HG03175 (cell line): Measurements from ENCODE around the gene EVPLL.
"Not testable (repeated sequence)": the region's sequence is repeated elsewhere in the genome, so short reads cannot be mapped to it uniquely, and the experiment has no call there.

Source experiments
- ATAC-seq: cut with Tn5 transposase; IDR thresholded peaks from one replicate; pipeline ENCODE4 v1.9.1; 2021; ENCODE audit warnings: mild to moderate bottlenecking, moderate library complexity; ENCODE audit not compliant: unreplicated experiment

Gene EVPLL

GRCh38 chr17:18422464-18422863 is 44.9 kb downstream of the EVPLL start:
- ATAC-seq: not testable (repeated sequence)

- not testable (repeated sequence) for ATAC-seq
These were observed 45.4 kb downstream of the EVPLL start for GRCh38 chr17:18423015-18423414.

DNA sequence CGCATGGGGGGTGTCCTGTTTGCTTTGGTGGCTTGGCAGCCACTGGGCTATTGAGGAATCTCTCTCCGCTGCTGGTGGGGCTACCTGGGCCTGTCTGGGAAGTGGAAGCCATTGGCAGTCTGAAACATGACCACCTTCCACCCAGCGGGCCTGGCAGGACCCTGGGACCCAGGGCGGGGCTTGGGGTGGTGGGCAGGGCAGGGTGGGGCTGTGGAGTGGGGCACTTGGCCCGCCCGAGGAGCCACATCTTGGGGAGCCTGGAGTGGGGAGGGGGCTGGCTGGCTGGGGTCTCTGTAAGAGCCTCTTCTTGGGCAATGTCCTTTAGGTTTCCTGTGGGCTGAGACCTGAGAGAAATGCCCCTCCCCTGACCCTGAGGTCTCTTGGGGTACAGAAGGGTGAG is 48.0 kb downstream of the EVPLL start:
- not testable (repeated sequence) for ATAC-seq

DNA sequence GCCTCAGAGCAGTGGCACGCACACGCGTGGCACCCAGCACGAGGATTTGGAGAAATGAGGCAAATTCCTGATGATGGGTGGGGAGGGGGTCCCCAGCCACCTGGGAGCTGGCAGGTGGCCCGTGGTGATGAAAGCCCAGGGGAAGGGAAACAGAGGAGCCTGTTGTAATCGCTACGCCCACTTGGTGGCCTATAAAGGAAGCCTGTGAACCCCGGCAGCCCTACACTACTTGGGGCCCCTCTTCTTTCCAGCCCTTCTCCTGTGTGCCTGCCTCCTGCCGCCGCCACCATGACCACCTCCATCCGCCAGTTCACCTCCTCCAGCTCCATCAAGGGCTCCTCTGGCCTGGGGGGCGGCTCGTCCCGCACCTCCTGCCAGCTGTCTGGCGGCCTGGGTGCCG is 49.1 kb downstream of the EVPLL start:
- not testable (repeated sequence) for ATAC-seq

GRCh38 chr17:18432206-18432605 is 54.6 kb downstream of the EVPLL start:
- not testable (repeated sequence) for ATAC-seq
